GM19452 (cell line): ENCODE results near the gene SIRPB1.
"Not testable (repeated sequence)": the region's sequence is repeated elsewhere in the genome, so short reads cannot be mapped to it uniquely, and the experiment has no call there.

Experiments
- ATAC-seq: cut with Tn5 transposase; IDR thresholded peaks from one replicate; pipeline ENCODE4 v1.9.1; 2021; ENCODE audit not compliant: unreplicated experiment

SIRPB1 gene

DNA sequence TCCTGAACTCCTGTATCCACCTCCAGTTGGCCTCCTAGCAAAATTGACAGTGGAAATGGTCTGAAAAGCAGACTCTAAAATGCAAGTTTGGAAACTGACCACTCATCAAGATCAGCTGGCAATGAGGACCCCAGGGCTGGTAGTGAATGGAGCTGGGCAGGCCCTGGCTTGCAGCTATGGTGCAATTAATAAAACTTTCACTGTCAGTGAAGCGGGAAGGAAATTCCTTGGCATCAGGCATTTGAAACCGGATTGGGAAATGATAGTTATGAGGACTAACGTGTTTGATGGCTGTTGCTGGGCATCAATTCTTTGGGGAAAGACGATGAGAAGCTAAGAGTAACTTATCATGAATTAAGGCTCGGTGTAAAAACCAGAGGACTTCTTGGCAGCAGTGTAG lies 19.1 kb downstream of the SIRPB1 start:
- no peak for ATAC-seq

DNA sequence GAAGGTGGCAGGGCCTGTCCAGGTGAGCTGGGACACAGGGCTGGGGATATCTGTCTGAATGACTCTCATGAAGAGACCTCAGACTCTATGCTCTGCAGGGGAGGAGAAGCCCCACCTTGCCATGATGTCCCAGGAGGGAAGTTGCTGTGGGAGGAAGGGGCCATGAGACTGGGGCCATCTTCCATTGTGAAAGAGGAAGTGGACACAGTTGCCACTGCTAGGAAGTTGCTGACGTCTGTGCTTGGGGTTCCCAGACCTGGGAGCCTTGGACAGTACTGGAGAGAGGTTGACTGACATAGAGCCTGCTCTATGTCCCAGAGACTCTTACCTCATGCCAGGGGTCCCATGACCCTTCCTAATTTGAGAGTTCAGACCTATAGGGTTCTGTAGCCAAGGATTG lies 24.5 kb downstream of the SIRPB1 start:
- no peak for ATAC-seq

DNA sequence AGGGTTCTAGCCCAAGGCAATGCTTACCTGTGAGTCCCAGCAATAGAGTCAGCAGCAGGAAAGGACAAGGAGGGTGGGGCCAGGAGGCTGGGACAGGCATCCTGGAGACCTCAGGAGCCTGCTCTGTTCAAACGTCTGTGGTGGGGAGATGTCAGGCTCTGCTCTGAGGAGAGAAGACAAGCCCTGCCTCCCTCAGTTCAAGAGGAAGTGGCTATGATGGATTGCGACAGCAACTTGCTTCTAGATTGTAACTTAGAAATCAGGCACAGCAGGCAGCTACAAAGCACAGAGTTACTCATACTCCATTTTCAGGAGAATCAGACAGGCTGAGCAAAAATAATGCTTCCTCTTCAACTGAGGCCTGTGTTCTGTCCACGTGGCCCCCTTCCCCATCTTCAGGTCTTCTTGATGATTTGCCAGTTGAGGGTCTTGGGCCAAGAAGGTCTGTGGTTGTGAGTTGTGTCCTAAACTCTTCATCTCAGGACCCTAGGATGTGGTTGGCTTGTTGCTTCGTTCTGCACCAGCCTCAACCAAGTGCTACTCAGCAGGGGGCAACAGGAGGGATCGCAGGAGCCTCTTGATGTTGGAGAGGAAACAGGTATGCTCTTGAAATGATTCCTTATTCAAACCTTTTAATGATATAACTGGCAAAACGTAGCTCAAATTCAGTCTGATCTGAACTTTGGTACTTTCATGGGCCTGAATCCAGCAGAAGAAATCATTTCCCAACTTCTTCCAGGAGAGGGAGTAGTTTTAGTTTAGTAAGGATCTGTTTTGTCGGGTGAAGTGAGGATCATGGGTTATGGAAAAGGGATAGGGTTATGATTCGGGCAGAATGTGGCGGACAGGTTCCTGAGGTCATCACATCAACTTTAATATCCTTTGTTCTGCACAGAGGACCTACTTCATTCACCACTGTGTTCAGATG lies 31.0 kb downstream of the SIRPB1 start:
- ATAC-seq: no peak

DNA sequence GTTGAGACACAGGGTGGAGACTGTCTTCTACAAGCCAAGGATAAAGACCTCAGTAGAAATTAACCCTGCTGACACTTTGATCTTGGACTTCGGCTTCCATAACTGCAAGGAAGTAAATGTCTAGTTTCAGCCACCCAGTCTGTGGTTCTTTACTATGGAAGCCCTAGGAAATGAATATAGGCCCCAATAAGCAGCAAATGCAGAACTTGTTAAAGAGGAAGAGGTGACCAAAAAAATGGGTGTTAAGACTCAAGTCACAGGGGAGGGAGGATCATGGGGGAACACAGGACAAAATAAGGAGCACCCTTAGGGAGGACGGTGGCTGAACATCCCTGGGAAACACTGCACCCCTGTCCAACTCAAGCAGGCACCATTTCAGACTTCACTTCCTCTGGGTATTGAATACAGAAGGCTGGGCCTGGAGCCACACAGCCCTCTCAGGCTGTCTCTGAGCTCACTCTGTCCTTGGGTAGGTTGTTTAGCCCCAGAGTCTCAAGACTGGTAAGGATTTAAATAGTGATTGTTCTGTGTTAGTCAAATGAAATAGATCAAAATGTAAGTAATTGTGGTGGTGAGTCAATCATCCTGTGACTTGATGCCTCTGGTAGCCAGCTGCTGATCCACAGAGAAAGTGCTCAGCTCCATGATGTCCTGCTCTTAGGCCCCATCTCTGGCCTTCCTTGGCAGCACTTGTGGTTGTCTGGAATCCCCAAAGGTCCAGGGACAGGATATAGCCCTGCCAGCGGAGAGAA lies 31.9 kb downstream of the SIRPB1 start:
- no peak for ATAC-seq

DNA sequence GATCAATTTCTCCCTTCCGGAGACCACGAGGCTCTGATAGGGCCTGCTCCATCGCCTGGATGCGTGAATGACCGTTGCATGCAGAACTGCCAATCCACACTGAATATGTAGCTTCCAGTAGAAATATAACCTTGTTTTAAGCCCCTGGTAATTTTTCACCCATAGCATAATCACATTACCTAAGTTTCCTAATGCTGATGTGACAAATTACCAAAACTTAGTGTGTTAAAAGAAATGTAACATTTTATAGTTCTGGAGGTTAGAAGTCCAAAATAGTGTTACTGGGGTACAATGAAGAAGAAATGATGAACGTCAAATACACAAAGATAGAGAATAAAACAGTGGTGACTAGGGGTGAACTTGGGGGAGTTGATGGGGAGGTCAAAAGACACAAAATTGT lies 40.3 kb downstream of the SIRPB1 start:
- ATAC-seq: no peak

DNA sequence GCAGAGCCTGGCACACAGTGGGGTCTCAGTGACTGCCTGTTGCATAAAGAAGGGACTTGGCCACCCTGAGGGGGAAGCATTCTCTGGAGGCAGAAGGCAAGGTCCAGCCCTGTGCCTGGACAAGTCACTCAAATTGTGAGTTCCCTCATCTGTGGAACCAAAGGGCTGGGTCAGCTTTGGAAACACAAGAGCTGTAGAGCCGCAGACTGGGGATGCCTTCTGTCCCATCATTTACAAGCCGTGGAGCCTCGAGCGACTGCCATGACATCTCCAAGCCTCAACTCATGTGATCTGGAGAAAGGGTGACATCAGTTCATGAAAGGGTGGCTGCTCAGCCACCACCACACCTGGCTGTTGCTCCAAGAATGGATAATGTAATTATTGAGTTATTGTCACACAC lies 41.9 kb downstream of the SIRPB1 start:
- ATAC-seq: no peak

DNA sequence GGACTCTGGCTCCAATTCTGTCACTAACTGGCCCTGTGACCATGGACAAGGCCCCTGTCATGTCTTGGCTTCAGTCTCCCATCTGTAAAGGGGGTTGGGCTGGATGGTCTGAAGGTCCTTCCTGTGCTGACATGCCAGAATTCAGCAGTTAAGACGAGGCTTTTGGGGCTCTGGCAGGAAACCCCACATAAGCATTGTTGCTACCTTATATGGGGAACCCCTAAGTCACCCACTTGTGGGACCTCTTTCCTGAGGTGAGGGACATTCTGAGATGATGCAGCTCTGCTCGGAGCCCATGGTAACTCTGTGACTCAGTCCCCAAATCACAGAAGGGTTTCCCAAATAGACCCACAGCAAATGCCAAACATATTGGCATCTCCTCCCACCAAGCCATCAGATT lies 42.5 kb downstream of the SIRPB1 start:
- ATAC-seq: not testable (repeated sequence)

DNA sequence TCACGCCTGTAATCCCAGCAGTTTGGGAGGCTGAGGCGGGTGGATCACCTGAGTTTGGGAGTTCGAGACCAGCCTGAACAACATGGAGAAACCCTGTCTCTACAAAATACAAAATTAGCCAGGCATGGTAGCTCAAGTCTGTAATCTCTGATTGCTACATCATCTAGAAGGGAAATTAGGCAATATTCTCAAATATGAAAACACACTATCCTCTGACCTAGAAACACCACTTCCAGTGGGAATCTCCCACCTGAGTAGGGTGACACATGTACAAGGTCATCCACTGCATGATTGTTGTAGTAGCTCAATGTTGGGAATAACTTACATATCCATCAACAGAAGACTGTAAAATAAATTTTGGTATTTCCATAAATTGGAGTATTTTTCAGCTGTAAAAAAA lies 43.2 kb downstream of the SIRPB1 start:
- ATAC-seq: no peak

DNA sequence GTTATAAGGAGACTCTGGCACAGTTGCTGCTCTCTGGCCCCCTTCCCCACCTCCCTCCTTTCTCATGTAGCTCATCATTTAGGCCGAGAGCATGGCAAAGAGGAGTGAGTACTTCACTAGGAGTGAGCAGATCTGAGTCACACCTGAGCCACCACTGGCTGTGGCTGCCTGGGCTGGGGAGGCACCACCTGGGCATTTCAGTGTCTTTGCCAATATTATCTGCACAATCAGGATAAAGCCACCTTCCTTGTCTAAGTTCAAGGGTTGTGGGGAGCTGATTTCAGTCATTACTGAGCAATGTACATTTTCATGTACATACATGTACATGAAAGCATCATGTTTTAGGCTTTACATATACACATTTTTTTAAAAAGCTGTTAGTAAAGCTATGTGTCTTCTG lies 43.8 kb downstream of the SIRPB1 start:
- ATAC-seq: not testable (repeated sequence)

DNA sequence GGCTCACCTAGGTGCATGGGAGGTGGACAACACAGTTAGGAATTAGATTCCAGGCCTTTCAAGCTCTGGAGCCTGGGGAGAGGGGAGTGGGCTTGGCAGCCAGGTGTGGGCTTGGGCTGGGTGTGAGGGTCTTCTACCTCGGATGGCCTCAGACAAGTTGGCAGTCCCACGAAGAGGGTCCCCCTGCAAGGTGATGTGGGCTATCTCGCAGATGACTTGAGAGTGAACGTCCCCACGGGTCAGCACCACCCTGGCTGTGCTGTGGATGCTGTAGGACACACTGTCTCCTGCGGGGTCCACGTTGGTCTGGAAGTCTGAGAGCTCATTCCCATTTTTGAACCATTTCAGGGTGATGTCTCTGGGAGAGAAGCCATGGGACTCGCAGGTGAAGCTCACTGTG lies 48.2 kb downstream of the SIRPB1 start:
- ATAC-seq: not testable (repeated sequence)
